CD4-positive, alpha-beta T cell treated with Interleukin-21 for 1 hour (primary cell): ENCODE data around the gene DPF3.

ENCODE experiments used
- DNase-seq: peaks from one replicate; pipeline ENCODE4 v3.0.0-alpha.2; 2020

Gene DPF3

DNA sequence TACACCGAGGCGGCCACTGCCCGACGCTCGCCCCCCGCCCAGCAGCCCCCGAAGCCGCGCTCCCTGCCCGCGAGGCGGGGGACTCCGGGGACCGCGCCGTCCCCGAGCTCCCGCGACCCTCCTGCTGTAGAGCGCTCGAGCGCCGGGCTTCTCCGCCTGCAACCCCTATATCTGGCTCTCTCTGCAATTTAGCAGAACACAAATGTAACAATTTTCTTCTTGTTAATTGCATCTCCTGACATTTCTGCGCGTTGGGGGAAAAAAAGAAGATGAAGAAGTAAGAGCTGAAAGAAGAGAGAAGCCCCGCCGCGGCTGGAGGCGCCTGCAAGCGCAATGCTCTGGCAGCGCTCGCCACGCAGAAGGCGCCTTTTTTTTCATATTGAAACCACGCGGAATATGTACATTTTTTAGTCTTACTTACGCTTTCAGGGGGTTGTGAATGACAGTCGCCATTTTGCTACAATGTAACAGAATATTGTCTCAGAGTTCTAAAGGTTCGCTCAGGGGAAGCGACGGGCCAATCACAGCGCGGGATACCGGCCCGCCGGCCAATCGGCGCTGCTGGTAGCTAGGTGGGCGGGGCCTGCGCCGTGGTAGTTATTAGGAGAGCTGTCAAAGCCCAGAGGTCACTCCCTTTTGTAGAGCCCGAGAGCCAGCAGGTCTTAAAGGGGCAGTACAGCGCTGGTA is at the start of gene DPF3:
DPF3 (minus strand) TSS at position 466 of the 687 bp plus-strand sequence; CDS start at position 453, 13 bp downstream.
- peak; percentile 95 for DNase-seq

DNA sequence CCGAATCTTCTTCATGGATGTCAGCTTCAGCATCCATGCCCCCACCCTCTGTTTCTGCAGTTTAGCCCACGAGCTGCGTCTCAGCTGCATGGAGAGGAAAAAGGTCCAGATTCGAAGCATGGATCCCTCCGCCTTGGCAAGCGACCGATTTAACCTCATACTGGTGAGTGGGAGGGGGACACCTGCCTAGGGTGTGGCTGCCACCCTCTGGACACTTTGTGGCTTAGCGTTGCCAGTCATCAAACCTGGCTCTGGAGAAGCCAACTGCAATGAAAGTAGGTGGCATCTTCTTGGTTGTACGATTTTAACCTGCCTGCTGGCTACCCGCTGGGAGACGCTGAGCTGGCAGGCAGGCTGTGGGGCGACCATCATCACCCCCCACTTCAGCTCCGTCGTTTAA is 49.0 kb upstream of the DPF3 start:
- DNase-seq, result no peak

DNA sequence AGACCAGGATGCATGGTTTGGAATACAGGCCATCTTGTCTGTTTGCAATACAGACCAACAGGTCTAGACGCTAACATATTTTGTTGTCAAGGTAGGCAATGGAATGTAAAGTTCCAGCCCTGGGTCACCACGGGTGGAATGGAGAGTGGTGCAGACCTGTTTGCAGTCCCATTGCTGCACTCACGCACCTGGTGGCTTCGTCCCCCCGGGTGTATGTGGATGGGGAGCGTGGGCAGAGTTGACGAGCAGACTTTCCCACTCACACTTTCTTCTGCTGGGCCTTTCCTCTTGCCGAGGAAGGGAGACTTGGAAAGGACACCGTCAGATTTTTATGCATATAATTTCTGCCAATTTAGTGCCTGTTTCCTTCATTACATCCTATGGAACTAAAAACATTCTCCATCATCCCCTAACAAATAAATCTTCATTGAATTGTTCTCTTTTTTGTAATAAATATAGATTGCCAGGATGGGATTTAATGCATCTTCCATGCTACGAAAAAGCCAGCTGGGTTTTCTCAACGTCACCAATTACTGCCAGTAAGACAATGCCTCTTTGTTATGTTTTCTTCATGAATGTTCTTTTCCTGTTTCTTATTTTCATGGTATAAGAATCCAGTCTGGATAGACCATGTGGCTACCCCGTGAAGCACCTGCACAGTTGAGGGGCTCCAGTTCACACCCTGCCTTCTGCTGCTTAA is 47.5 kb upstream of the DPF3 start:
- no peak for DNase-seq

DNA sequence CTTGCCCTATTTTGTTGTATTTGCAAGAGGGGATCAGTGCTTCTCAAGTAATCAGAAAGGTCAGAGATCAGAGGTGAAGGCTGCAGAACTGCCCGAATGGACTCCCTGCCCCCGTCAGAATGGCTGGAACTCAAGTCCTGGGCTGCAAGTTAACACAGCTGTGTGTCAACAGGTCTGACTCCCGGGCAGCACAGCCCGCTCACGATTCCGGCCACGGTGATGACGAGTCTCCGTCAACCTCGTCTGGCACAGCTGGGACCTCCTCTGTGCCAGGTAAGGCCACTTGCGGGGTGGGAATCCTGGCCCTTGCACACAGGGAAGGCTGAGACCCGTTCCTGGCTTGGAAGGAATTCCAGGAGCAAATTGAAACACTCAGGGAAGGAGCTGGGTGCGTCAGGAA is 45.7 kb upstream of the DPF3 start:
- no peak for DNase-seq

DNA sequence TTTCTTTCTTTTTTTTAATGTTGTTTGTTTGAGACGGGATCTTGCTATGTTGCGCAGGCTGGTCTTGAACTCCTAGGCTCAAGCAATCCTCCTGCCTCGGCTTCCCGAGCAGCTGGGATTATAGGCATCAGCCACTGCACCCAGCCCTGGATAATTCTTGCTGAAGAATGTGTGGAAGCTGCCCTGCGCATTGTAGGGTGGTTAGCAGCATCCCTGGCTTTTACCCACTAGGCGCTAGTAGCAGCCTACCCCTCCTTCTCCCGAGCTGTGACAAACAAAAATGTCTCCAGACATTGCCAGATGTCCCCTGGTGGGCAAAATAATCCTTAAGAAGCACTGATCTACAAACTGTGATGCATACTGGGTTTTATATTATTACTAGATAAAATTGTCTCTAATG is 39.0 kb upstream of the DPF3 start:
- no peak for DNase-seq

DNA sequence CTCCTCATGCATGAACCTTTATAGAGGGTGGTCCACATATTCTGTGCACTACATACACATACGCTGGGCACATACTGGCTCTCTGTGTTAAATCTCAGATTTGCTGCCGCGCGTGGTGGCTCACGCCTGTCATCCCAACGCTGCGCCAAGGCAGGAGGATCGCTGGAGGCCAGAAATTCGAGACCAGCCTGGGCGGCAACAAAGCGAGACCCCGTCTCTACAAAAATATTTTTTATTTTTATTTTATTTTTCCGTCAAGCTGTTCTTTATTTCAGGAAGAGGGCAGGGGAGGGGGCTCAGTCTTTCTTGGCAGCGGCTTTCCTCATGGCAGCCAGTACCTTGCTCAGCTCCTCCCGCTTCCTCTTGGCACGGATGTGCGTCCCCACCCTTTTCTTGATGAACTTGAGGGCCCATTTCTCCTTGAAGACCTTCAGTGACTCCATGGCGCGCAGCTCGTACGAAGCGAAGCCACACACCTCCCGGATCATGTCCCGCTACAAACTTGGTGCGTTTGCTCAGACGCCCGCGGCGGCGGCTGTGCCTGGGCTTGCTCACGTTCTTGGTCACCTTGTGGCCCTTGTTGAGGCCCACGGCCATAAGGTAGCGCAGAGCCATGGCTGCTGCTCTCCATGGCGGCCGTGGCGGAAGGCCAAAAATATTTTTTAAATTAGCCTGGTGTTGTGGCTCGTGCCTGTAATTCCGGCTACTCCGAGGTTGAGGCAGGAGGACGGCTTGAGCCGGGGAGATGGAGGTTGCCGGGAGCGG is 35.6 kb upstream of the DPF3 start:
- no peak for DNase-seq

DNA sequence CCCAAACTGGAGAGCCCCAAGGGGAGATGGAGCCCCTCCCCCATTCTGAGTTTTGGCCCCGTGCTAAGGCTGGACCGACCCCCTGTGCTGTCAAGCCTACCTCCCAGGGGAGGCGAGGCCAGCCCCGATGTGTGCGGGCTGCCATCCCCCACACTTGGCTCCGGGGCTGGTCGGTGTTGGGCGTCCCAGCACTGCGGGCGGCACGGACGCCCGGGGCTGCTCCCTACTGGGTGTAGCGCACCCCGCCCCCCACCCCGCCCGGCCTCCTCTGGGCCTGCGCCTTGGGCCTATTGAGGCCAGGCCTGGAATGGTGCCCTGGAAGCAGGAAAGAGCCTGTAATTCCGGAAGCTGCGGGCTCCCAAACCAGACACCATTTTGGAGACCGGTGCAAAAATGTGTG is 35.0 kb upstream of the DPF3 start:
- no peak for DNase-seq

DNA sequence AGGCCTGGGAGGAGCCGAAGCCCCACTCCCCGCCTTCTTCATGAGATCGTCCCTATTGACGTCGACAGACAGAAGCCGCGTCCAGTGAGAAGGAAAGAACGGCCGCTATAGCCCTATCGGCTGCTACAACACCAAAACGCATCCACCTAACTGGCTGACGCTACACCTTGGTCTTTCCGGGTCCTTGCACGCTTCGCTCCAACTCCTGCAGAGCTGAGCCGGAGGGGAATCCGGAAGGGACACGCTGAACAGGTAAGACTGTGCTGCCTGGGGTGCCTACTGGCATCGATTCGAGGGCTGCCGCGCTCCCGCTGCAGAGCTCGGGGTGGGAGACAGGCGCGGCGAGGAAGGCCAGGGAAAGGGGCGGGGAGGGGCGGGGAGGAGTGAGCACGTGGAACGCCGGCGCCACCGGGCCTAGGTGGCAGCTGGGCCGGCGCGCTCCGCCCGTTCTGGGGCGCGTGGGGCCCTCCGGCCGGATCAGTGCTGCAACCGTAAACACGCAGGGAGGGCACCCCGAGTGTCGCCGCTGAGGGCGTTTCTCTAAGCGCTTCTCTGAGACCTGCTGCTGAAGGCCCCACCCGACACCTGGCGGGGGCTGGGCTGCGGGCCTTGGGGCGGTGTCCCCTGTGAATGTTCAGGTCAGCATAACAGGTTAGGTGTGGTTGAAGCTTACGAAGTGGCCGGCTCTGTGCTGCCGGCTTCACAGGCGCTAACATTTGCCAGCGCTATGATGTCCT is 32.6 kb upstream of the DPF3 start, which contains the start of gene DCAF4:
DCAF4 (plus strand) TSS at position 173 of the 737 bp plus-strand sequence. CDS start 11,515 bp downstream, outside the sequence.
- peak; percentile 96 for DNase-seq

DNA sequence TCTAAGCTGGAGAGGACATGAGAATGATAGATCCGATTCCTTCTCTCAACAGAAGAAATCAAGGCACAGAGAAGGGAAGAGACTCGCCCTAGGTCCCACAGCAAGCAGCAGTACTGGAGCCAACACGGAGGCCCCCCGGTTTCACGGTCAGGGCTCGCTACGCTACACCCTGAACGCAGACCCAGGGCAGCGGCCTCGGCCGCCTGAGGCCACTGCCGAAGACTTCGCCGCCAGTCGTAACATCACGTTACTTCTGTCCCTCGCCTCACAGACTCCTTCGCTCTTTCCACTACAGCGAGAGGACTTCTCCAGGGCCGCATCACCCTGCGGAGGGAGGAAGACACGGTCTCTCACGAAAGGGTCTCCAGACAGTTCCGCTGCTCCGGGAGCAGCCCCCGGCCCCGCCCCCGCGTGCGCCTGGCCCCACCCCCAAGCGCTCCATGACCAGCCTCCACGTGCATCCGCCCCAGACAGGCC is 32.0 kb upstream of the DPF3 start:
- DNase-seq, result no peak

DNA sequence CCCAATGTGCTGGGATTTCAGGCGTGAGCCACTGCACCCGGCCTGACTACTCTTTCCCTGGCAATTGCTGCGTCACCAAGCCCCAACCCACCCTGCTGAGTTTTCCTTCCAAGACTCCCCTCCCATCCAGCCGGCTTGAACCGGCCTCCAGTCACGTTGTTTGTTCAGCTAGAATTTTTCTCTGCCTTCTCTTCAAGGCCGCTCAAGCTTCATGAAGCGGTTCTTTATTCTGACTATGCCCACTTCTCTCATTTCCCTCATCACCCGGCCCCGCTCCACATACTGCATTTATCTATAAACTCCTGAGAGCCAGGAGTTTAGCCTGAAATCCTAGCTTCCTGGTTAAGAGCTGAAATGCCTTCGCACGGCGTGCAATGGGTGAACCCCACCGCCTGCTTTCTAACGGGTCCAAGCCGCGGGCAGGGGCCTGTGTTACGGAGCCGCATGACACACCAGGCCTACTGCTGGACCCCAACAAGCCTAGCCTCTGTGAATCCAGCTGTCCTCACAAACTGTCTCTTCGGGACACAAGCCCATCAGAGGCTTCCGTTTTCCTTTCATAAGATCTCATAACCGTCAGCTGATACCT is 31.4 kb upstream of the DPF3 start:
- no peak for DNase-seq

DNA sequence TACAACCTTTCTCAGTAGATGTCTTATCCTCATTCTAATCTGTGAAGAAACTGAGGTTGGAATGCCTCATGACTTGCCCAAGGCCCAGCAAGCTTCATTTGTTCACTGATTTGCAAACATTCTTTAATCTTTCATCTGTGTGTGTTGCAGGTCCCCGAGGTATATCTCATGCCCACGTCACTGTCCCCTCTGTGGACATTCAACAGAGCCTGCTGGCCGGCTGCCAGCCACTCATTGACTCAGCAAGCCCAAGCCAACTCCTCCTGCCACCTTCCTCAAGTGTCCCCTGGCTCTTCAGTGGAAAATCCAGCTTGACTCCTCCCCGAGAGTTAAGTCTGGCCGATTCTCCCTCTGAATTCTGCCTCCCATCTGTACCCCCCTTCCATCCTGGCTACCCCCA is 30.4 kb upstream of the DPF3 start:
- no peak for DNase-seq

DNA sequence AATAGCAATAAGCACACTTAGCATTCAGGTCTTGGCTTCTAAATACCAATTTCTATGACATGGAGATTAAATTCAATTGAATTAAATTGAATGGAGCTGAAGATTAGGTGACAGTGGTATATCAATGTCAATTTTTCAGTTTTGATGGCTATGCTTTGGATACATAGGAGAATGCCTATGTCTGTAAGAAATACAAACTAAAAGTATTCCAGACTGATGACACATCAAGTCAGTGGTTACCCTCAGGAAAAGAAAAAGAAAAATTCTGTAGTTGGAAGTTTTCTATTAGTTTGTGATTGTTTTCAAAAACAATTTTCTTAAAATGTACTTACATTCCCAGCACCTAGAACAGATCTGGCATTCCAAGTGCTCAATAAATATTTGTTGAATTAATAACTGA is 27.5 kb upstream of the DPF3 start:
- DNase-seq, result no peak

DNA sequence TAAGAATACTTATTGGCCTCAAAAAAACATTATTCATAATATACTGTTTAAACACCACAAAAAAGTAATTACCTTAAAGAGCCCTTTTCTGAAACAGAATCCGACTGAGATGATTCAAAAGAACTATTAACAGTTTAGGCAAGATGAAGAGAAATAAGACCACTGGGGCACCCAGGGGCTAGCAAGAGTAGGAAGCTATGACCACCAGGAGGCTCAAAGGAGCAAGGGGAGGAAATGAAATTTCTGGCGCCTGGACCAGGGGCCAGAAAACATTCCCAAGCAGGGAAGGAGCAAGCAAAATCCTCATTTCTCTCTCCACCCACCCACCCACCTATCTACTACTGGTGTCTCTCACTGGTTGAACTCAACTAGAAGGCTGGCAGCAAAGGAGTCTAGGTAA is 26.1 kb upstream of the DPF3 start:
- DNase-seq, result no peak

DNA sequence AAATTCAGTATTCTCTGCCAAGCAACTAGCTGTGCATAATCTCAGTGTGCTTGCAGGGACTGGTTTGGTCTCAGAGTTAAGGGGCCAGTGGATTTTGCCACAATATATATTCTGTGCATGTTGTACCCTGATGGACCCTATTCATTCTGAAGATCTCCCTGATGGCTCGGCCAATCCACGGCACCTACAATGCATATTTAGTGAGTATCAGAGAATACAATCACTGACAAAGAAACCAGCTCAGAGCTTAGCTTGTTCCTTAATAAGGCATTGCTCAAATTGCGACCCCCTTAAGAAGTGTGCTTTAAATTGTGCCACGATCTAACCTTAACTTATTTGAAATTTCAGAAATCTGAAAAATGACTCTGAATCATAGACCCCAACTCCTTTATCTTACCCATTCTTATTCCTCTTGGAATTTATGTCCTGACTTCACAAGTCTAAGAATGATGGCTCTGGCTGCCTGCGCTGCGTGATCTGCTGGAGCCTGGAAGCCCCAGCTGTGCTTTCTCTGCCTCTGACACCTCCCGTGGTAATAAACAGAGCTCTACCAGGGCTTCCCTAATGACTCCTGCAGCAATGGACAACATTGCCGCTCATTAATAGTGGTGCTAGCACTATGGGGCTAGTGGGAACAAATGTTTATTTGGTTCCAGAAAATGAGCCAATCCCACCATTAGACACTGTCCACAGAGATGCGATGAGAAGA is 23.3 kb upstream of the DPF3 start:
- DNase-seq, result no peak

DNA sequence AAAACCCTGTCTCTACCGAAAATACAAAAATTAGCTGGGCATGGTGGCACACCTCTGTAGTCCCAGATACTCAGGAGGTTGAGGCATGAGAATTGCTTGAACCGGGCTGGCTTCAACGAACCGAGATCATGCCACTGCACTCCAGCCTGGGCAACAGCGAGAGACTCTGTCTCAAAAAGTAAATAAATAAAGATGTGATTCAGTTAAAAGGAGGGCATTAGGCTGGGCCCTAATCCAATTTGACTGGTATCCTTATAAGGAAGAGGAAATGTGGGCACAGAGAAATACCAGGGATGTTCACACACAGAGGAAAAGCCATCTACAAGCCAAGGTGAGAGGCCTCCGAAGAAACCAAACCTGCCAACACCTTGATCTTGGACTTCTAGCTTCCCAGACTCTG is 22.3 kb upstream of the DPF3 start:
- no peak for DNase-seq

DNA sequence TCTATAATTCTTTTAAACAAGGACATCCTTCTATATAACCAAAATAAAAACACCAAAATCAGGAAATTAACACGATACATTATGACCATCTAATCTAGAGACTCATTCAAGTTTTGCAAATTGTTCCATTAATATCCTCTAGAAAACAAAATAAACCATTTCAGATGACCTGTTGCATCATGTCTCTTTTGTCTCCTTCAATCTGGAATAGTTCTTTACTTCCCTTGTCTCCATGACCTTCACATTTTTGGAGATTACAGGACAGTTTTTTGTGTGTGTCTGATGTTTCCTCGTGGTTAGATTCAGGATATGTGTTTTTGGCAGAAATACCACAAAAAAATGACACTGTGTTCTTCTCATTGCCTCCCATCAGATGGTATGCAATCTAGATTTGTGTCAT is 19.9 kb upstream of the DPF3 start:
- no peak for DNase-seq

DNA sequence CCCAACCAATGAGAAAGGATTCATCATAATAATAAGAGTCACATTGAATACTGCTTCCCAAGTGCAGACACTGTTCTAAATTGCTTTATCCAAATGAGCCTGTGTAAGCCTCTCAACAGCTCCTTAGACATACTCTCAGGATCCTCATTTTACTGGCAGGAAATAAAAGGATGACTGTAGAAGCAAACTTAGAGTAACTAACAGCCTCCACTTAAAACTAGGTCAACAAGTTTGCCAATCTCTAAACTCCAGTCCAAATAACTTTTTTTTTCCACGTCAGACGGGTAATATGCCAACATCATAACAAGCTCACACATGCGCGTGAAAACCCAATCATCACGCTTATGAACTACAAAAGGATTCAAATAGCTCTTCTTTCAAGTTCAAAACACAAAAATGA is 15.3 kb upstream of the DPF3 start:
- DNase-seq, result no peak

DNA sequence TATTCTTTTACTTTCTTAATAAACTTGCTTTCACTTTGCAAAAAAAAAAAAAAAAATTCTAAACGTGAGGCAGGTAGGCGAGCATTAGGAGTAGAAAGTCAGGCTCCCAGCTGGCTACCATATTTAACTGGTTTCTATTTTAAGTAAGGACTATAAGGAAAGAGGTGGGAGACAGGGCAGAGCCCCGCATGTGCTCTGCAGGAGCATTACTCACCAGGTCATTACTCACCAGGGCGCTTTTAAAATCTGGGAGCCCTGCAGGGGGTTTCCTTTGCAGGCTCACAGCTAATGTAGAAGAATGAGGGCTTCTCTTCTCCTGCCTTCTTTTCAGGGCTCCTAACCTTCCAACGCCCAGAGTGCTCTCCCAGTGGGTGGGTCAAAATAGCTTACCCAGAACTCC is 14.0 kb upstream of the DPF3 start:
- no peak for DNase-seq

DNA sequence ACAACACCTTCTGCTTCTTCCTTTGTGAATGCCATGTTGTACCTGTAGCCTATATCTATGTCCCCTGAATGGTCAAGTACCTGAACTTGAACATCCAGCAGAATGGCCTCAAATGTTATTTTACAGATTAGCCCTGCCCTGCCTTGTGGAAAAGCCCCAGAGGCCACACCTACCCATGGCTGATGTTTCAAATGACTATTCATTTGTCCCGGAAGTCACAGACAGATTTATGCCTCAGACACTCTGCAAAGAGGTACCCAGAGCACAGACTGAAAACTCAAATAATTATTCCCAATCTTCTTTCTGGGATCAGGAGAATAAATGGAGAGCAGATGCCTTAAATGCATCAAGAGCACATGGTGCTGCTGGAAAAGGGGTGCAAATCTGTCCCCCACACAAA is 13.0 kb upstream of the DPF3 start:
- DNase-seq, result no peak

DNA sequence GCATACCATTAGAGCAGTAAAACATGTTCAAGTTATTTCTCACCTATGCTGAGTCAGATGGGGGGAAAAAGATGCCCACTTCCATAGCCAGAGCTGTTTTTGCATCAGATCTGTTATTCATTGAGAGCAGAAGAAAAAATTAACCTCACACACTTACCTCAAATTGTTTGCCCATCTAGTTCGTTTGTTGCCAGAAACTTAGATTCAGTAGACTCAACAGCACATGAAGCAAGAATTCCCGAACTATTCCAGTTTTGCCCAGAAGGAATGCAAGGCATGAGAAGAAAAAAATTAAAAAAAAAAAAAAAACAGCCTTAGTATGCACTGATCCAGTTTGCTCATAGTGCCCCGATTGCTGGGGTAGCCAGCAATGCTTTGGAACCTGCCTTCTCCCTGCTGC is 12.4 kb upstream of the DPF3 start:
- DNase-seq, result no peak

DNA sequence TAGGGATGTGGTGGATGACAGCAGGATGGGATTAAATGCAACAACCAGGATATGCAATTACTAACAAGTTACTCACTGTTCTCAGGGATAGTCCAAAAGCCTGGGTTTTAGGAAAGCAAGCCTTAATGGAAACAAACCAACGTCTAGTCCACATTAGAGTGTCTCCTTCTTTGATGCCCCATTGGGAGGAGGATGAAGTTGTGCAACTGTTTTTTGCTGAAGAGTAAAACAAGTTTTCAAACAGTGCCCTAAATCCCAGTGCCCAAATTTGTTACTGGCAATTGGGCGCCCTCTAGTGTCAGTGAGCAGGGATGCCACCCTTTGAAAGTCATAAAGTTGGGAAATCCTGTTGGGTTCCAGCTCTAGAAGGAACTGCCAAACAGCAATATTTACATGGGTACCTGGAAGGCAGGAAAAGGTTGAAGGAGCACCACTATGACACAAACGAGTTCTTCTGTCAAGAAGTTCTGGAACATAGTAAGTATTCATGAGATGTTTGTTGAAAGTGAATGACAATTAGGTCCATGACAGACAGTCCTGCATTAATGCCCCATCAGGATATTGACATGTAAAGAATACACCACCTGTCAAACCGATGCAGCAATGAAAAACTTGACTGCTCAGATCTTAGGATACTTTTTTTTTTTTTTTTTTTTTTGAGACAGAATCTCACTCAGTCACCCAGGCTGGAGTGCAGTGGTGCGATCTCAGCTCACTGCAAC is 11.1 kb upstream of the DPF3 start:
- DNase-seq, result peak; percentile 78
